SHP77 treated with DMSO at 0.1 percent for 48 hours (cell line): ENCODE measurements around the gene GOLGA6A.
"Not testable (repeated sequence)": the region's sequence is repeated elsewhere in the genome, so short reads cannot be mapped to it uniquely, and the experiment has no call there.

Source experiments
- DNase-seq: peaks from one replicate; lab custom pipeline; 2025; lab: John Stamatoyannopoulos, UW

GOLGA6A gene

DNA sequence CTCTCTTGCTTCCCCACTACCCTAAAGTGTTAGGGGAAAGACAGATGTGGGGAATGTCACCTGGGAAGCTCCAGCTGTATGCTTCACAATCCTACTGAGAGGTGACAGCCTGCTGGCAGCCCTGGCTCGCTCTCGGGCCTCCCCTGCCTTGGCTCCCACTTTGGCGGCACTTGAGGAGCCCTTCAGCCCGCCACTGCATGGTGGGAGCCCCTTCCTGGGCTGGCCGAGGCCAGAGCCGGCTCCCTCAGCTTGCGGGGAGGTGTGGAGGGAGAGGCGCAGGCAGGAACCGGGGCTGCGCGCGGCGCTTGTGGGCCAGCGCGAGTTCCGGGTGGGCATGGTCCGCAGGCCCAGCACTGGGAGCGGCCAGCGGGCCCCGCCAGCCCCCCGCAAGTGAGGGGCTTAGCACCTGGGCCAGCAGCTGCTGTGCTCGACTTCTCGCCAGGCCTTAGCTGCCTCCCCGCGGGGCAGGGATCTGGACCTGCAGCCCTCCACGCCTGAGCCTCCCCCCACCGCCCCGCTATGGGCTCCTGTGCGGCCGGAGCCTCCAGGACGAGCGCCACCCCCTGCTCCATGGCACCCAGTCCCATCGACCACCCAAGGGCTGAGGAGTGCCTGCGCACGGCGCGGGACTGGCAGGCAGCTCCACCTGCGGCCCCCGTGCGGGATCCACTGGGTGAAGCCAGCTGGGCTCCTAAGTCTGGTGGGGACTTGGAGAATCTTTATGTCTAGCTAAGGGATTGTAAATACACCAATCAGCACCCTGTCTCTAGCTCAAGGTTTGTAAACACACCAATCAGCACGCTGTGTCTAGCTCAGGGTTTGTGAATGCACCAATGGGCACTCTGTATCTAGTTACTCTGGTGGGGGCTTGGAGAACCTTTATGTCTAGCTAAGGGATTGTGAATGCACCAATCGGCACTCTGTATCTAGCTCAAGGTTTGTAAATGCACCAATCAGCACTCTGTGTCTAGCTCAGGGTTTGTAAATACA lies 29.8 kb downstream of the GOLGA6A start:
- not testable (repeated sequence) for DNase-seq

GRCh38 chr15:74050556-74051234 lies 31.7 kb downstream of the GOLGA6A start:
- no peak for DNase-seq

DNA sequence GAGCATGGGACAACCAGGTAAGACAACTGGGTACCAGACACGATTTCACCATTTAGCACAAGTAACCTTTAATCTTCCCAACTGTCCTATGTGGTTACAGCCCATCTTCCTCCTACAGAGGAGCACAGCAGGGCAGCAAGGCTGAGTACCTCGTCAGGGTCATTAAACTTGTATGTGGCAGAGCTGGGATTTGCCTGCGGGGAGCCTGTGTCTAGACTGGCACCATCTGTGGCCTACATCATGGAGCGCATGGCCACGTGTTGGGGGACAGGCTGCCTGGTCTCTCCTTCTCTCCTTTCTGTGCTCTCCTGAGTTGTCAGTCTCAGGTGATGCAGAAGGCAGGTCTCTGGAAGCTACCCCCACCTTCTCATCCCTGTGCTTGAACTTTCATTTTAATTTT lies 32.2 kb downstream of the GOLGA6A start:
- no peak for DNase-seq

DNA sequence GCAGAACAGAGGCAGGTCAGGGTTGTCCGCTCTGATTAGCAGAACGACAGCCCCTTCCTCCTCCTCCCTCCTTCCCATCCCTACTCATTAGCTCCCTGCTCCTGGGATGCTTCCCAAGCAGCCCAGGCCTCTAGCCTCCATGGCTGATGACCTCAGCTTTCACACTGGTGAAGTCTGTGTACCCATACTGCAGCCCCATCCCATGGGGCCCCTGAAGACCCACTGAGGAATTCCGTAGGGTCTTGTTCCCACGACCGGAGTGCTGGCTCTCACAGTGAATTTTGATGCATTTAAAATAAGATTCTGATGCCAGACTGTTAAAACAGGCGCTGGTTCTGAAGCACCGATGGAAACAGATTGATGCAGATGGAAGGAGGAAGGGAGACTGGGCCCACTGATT lies 36.1 kb downstream of the GOLGA6A start:
- DNase-seq: no peak

DNA sequence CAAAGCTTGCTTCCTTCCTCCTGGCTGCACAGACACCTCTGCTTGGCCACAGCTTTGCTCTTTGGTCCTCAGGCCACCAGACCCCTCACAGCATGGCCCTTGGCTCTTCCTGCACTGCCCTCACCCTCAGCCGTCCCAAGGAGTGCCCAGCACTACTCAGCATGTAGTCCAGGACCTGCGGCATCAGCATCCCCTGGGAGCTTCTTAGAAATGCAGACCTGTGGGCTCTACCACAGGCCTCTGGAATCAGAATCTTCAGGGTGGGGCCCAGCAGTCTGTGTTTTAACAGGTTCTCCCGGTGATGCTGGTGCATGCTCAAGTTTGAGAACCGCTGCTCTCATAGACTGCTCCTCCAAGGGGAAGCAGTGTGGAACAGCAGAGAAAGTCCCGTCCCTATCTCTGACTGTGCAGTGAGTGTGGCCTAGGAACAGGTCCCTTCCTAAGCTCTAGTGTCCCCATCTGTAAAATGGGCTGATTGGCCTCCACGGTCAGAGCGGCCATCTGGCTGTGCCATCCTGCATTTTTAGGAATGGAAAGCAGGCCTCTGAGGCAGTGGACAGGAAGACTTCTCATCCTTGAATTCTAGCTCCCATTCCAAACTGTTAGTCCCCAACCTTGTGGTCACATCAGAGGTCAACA lies 36.6 kb downstream of the GOLGA6A start:
- no peak for DNase-seq

DNA sequence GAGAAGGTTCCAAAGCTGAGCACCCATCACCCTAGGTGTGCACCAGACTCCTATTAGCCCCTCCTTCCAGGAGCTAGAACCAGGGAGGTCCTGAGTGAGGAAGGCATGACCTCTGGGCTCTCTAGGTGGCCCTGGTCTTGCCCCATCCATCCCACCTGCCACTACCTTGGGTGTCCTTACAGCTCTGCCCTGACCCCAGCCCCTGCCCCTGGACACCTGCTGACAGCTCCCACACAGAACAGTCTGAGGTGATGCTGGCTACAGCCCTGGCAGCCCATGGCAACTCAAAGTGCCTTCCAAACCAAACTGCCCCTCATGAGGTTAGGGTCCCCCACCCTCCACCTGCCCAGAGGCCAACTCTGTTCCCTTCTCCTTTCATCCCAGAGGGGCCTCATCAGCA lies 37.2 kb downstream of the GOLGA6A start:
- no peak for DNase-seq

DNA sequence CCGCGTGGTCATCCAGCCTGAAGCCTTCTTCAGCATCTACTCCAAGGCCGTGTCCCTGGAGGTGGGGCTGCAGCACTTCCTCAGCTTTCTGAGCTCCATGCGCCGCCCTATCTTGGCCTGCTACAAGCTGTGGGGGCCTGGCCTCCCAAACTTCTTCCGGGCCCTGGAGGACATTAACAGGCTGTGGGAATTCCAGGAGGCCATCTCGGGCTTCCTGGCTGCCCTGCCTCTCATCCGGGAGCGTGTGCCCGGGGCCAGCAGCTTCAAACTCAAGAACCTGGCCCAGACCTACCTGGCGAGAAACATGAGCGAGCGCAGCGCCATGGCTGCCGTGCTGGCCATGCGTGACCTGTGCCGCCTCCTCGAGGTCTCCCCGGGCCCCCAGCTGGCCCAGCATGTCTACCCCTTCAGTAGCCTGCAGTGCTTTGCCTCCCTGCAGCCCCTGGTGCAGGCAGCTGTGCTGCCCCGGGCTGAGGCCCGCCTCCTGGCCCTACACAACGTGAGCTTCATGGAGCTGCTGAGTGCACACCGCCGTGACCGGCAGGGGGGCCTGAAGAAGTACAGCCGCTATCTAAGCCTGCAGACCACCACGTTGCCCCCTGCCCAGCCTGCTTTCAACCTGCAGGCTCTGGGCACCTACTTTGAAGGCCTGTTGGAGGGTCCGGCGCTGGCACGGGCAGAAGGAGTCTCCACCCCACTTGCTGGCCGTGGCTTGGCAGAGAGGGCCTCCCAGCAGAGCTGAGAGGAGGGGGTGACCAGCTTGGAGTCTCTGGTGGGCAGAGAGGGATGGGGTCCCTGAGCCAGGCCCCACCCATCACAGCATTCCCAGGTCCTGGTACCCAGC lies 37.9 kb downstream of the GOLGA6A start:
- no peak for DNase-seq

GRCh38 chr15:74043425-74044266 lies 38.7 kb downstream of the GOLGA6A start:
- no peak for DNase-seq

- DNase-seq: no peak
These were observed 39.5 kb downstream of the GOLGA6A start for GRCh38 chr15:74042603-74043424.

GRCh38 chr15:74041777-74042435 lies 40.4 kb downstream of the GOLGA6A start:
- DNase-seq: no peak

- no peak for DNase-seq
These were observed 41.0 kb downstream of the GOLGA6A start for GRCh38 chr15:74041311-74041756.

- DNase-seq: no peak
These were observed 42.1 kb downstream of the GOLGA6A start for GRCh38 chr15:74040109-74040850.

DNA sequence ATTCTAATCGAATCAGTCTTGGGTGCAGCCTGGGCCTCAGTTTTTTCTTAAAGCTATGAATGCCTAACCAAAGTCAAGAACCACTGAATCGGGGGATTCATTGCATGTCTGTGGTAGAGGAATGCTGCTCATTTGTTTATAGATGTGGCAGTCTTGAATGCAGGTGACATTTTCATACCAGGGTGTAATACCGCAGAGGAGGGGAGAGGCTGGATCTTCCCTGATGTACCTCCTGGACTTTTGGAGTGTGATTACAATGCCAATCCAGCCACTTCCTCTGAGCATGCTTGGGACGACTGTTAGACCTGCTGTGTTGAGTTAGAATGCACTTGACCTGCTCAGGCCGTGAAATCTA lies 42.7 kb downstream of the GOLGA6A start:
- no peak for DNase-seq

DNA sequence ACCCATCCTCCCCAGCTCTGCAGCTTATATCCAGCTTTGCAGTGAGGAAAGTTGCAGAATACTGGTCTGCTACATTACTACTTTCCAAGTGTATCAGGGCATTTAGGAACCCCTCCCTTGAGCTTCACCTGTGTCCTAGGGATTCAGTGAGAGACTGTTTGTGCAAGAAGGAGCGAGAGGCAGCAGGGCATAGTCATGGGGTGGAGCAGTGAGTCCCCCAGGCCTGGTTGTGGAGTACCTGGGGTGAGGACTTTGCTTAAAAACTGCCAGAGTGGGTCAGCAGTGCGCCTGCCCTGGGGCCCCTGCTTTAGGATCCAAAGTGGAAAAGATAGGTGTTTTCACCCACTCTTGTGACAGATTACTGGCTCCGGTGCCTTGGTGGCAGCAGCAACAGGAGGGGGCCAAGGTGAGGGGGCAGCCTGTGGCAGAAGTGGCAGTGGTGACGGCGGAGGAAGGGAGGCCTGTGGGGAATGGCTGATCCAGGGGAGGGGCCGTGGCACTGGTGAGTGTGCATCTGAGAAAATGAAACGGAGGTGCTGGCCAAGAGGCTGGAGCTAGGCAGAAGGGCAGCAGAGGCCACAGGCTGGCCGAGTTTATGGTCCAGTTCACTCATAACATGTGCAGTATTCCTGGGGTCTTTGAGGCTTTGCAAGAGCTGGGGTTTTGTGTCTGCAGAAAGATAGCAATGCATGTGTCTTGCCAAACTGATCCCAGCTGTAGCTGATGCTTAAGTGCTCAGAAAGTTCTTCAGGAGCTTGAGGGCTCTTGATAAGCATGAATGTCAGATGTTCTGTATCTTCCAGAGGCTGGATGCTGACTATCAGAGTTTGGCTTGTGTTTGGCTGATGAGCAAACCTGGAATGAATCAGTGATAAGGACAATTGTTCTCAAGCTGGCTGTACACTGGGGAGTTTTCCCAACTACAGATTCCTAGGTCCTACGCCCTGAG lies 43.4 kb downstream of the GOLGA6A start:
- DNase-seq: no peak

DNA sequence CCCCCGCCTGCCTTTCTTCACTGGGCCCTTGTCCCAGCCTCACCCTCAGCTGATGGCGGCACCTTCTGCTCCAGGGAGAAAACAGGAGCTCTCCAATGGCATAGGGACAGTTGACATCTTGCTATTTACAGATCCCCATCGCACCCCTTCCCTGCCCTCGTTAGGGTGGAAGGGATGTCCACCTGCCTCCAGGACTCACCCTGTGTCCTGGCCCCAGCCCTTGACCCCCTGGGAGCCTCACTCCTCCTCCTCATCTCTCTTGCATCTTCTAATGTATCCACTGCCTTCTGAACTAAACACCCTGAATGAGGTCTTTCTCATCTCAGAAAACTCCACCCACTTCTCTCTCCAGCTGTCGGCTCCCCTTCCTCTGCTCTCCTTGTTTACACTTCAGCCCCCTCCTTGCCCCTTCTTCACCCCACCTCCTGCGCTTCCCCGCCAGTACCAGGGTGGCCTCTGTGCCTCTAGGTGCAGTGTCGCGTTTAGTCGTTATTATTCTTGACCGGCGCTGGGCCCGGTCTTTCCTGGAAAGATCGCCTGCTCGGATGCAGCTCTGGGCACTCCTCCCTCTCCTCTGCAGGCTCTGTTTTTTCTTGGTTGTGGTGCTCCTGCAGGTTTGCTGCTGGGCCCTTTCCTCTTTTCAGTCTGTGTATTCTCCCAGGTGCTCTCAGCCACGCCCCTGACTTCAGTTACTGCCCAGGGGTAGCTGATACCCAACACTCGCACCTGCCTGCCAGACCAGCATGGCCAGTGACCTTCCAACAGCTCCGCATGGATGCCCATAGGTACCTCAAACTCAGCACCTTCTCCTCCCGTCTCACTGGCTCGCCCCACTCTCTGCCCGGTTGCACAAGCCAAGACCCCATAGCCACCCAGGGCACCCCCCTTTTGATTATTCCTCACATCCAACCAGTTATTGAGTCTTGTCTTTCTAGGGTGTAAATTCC lies 44.9 kb downstream of the GOLGA6A start:
- no peak for DNase-seq
